Duodenal mucosa (tissue), 2 donors: ENCODE measurements around the gene FGFR4.

Experiments used
- H3K27ac ChIP-seq: one replicate; pipeline ENCODE4 v1.7.0; 2013; ENCODE audit warnings: low read depth, low read length
- H3K27me3 ChIP-seq, 2 donors: one replicate each; pipeline ENCODE4 v1.7.0; 2013; ENCODE audit warnings: low read length in 2 of 2, control low read depth in 1 of 2; ENCODE audit not compliant: insufficient read depth in 2 of 2, control insufficient read depth in 1 of 2
- H3K36me3 ChIP-seq, 2 donors: one replicate each; pipeline ENCODE4 v1.7.0; 2013; ENCODE audit warnings: low read length in 2 of 2, control low read depth in 1 of 2; ENCODE audit not compliant: insufficient read depth in 2 of 2, control insufficient read depth in 1 of 2
- H3K4me1 ChIP-seq, 2 donors: one replicate each; pipeline ENCODE4 v1.7.0; 2013; ENCODE audit warnings: low read length in 2 of 2, control low read depth in 1 of 2; ENCODE audit not compliant: insufficient read depth in 2 of 2, control insufficient read depth in 1 of 2
- H3K4me3 ChIP-seq, 2 donors: one replicate each; pipeline ENCODE4 v1.7.0; 2013; ENCODE audit warnings: low read length in 2 of 2, low read depth in 1 of 2
- H3K9ac ChIP-seq, 2 donors: one replicate each; pipeline ENCODE4 v1.7.0; 2013; ENCODE audit warnings: low read length in 2 of 2, low read depth in 1 of 2
- H3K9me3 ChIP-seq, 2 donors: one replicate each; pipeline ENCODE4 v1.7.0; 2013; ENCODE audit warnings: low read length in 2 of 2, control low read depth in 1 of 2; ENCODE audit not compliant: control insufficient read depth in 1 of 2

The FGFR4 gene

GRCh38 chr5:177083357-177083756 is 3.4 kb upstream of the FGFR4 start:
- Histone ChIP-seq H3K9ac (no peak overlapping the region), H3K27ac (no peak overlapping the region), H3K9me3 (no peaks in the 10 kb centered on the region), H3K27me3 (no peaks in the 10 kb centered on the region), H3K4me3 (no peak overlapping the region), H3K4me1 (peaks cover 11% of the 10 kb centered on the region in 2 donors), H3K36me3 (no peaks in the 10 kb centered on the region)

DNA sequence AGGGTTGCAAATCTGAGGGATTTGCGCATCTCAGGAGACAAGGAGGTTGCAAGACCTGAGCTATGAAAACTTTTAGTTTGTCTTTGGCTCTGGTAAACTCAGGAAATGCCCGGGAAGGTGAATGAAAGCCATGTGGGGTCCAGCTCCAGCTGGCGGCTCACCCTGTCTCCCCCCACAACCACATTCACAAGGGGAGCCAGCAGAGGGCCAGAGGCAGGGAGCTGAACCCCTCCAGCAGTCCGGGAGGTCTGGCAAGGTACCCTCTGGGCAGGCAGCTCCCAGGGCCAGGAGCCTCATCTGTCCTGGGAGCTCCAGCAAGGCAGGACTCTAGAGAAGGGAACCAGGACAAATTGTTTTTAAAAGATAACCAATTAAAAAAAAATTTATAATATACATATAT is 2.5 kb upstream of the FGFR4 start:
- Histone ChIP-seq H3K36me3 (no peaks in the 10 kb centered on the region), H3K4me1 (peaks cover 19% of the 10 kb centered on the region in 2 donors), H3K27me3 (no peaks in the 10 kb centered on the region), H3K9me3 (no peaks in the 10 kb centered on the region), H3K4me3 (no peak overlapping the region), H3K27ac (no peak overlapping the region), H3K9ac (no peak overlapping the region)

DNA sequence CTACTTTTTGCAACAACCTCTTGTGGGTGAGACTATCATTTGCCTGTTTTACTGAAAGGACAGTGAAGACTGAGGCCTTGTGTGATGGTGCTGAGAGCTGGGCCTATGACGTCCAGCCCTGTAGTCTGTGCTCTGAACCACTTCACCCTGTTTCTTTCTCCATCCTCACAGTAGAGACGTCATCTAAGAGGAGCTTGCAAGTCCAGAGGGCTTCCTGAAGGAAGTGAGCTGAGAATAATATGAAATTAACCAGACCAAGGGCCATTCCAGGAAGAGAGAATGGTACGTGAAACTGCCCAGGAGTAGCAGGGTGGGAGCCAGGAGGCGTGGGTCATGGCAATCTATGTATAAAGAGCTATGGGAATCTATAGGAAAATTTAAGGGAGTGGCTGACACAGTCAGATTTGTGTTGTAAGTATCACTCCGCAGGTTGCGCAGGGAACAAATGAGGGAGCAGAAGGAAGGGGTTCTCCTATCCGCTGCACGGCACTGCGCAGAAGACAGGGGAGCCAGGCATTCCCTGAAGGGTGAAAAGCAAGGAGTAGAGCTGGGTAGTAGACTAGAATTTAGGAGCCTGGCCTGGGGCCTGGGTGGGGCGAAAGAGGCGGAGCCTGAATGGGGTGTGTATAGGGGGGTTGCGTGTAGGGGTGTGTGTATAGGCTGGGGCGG is 596 bp upstream of the FGFR4 start:
- peak overlapping the region; percentile 9 to 32 for H3K4me3 ChIP-seq
- H3K27me3 ChIP-seq, result no peaks in the 10 kb centered on the region
- peaks cover 38 to 39% of the 10 kb centered on the region in 2 donors for H3K4me1 ChIP-seq
- H3K36me3 ChIP-seq, result peaks cover 6 to 7% of the 10 kb centered on the region in 2 donors
- H3K27ac ChIP-seq, result peak overlapping the region; percentile 43
- H3K9me3 ChIP-seq, result no peaks in the 10 kb centered on the region
- H3K9ac ChIP-seq, result peak overlapping the region; percentile 26 to 49

GRCh38 chr5:177087398-177088005 is 787 bp downstream of the FGFR4 start:
- H3K9ac ChIP-seq, result peak overlapping the region; percentile 69 to 80
- H3K27me3 ChIP-seq, result no peaks in the 10 kb centered on the region
- peak overlapping the region; percentile 73 for H3K27ac ChIP-seq

DNA sequence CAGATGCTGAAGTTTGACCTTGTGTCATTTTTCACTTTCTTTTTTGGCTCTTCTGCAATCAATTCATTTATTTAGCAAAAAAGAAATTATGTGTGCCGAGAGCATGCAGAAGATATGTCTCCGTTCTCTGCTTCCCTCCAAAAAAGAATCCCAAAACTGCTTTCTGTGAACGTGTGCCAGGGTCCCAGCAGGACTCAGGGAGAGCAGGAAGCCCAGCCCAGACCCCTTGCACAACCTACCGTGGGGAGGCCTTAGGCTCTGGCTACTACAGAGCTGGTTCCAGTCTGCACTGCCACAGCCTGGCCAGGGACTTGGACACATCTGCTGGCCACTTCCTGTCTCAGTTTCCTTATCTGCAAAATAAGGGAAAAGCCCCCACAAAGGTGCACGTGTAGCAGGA is 2.4 kb downstream of the FGFR4 start:
- H3K4me1 ChIP-seq, result peaks cover 44 to 45% of the 10 kb centered on the region in 2 donors
- peaks cover 18 to 36% of the 10 kb centered on the region in 2 donors for H3K36me3 ChIP-seq
- H3K27me3 ChIP-seq, result no peaks in the 10 kb centered on the region
- H3K27ac ChIP-seq, result no peak overlapping the region
- peak overlapping the region; percentile 51 to 59 for H3K4me3 ChIP-seq
- H3K9me3 ChIP-seq, result no peaks in the 10 kb centered on the region
- peak overlapping the region; percentile 57 to 58 for H3K9ac ChIP-seq

More at GRCh38 chr5:177087398-177088005, 787 bp downstream of the FGFR4 start:
- H3K9me3 ChIP-seq, result no peaks in the 10 kb centered on the region
- H3K36me3 ChIP-seq, result peaks cover 18 to 20% of the 10 kb centered on the region in 2 donors
- peak overlapping the region; percentile 77 to 83 for H3K4me3 ChIP-seq
- peaks cover 44% of the 10 kb centered on the region in 2 donors for H3K4me1 ChIP-seq

- Histone ChIP-seq H3K4me1 (peaks cover 44 to 52% of the 10 kb centered on the region in 2 donors), H3K4me3 (peak overlapping the region in 1 of 2 donors; percentile 59), H3K27me3 (no peaks in the 10 kb centered on the region), H3K36me3 (peaks cover 18 to 42% of the 10 kb centered on the region in 2 donors), H3K27ac (no peak overlapping the region), H3K9me3 (no peaks in the 10 kb centered on the region), H3K9ac (peak overlapping the region in 1 of 2 donors; percentile 58)
These were observed 3.3 kb downstream of the FGFR4 start for GRCh38 chr5:177089825-177090641.

- Histone ChIP-seq H3K9ac (no peak overlapping the region), H3K27ac (no peak overlapping the region), H3K27me3 (no peaks in the 10 kb centered on the region), H3K36me3 (peaks cover 18 to 49% of the 10 kb centered on the region in 2 donors), H3K9me3 (no peaks in the 10 kb centered on the region), H3K4me3 (no peak overlapping the region), H3K4me1 (peaks cover 40 to 53% of the 10 kb centered on the region in 2 donors)
These were observed 4.1 kb downstream of the FGFR4 start for GRCh38 chr5:177090813-177091212.

- Histone ChIP-seq H3K27me3 (no peaks in the 10 kb centered on the region), H3K4me1 (peaks cover 36 to 49% of the 10 kb centered on the region in 2 donors), H3K9me3 (no peaks in the 10 kb centered on the region), H3K9ac (no peak overlapping the region), H3K4me3 (no peak overlapping the region), H3K27ac (no peak overlapping the region), H3K36me3 (peaks cover 18 to 52% of the 10 kb centered on the region in 2 donors)
These were observed 4.5 kb downstream of the FGFR4 start for GRCh38 chr5:177091232-177091631.

DNA sequence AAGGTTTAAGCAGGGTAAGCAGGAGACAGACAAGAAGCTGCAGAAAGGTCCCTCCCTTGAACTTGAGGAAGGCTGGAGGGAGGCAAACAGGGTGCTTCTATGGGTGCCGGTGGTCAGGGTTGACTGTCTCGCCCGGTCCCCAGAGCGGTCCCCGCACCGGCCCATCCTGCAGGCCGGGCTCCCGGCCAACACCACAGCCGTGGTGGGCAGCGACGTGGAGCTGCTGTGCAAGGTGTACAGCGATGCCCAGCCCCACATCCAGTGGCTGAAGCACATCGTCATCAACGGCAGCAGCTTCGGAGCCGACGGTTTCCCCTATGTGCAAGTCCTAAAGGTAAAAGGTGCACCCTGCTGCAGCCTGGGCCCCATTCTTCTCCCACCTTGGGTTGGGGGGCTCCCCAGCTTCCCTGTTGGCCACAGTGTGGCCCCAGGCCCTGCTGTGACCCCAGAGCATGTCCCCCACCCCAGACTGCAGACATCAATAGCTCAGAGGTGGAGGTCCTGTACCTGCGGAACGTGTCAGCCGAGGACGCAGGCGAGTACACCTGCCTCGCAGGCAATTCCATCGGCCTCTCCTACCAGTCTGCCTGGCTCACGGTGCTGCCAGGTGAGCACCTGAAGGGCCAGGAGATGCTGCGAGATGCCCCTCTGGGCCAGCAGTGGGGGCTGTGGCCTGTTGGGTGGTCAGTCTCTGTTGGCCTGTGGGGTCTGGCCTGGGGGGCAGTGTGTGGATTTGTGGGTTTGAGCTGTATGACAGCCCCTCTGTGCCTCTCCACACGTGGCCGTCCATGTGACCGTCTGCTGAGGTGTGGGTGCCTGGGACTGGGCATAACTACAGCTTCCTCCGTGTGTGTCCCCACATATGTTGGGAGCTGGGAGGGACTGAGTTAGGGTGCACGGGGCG is 5.7 kb downstream of the FGFR4 start:
- Histone ChIP-seq H3K4me3 (no peak overlapping the region), H3K27me3 (no peaks in the 10 kb centered on the region), H3K9me3 (no peaks in the 10 kb centered on the region), H3K36me3 (peaks cover 18 to 60% of the 10 kb centered on the region in 2 donors), H3K27ac (no peak overlapping the region), H3K4me1 (peaks cover 35 to 50% of the 10 kb centered on the region in 2 donors), H3K9ac (no peak overlapping the region)
